ENCODE results near the gene OIP5.
"Not testable (repeated sequence)": the region's sequence is repeated elsewhere in the genome, so short reads cannot be mapped to it uniquely, and the experiment has no call there.

Gene OIP5

DNA sequence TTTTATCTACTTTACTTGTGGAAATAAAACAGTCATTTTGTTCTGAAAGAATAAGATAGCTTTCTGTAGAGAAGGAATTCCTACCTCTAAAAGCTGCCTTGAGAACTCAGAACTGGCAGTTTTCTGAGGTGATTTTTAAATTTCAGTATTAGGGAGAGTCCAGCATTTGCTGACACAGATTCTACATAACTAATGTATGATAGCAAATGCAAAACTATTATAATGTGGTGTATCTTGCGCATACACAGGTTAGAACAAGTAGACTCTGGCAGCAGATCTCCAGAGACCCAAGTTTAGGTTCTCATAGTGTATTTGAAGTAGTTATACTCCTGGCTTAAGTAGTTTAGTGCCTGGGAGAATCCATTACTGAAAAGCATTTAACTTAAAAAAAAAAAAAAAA lies 30.8 kb downstream of the OIP5 start:
- no peak for DNase-seq (ENCODE audit: low spot score)

DNA sequence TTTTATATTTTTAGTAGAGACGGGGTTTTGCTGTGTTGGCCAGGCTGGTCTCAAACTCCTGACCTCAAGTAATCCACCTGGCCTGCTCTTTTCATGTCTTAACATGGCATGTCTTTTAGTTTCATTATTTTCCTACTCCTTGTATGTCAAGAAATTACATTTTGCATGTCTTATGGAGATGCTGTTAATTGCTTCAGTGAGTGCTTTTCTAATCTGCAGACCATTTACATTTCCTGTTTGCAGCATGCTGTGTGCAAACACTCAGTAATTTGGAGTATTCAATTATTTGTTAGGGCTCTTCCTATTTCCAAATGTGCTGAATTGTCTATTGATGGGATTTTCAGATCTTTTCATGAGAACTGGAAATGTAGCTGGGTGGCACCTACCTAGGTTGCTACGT lies 31.3 kb downstream of the OIP5 start:
- not testable (repeated sequence) for DNase-seq (ENCODE audit: low spot score)

DNA sequence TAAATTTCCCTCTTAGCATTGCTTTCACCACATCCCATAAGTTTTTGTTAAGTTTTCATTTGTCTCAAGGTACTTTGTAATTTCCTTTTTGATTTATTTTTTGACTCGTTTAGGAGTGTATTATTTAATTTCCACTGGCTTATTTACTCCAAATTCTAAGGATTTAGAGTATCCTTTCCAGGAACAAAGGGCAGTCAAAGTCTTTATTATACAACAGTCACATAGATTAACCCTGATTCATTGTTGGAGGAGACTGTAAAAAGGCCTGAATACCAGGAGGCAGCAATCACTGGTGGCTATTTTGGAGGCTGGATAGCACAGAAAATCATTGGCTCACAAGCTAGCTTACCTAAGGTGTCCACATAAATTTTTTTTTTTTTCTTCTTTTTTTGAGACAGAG lies 39.9 kb downstream of the OIP5 start:
- no peak for DNase-seq (ENCODE audit: low spot score)

DNA sequence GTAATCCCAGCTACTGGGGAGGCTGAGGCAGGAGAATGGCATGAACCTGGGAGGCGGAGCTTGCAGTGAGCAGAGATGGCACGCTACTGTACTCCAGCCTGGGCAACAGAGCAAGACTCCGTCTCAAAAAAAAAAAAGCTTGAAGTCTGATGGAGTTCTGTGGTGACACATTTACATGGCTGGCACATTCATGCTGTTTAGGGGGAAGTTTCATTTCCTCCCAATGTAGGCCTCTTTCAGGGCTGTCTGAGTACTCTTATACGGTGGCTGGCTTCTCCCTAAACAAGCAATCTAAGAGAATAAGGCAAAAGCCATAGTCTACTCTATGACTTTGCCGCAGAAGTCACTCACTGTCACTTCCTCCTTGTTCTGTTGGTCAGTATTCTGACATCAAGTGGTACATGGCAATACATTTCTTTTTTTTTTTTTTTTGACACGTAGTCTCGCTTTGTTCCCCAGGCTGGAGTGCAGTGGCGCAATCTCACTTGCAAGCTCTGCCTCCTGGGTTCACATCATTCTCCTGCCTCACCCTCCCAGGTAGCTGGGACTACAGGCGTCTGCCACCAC lies 41.2 kb downstream of the OIP5 start:
- no peak for DNase-seq (ENCODE audit: low spot score)

DNA sequence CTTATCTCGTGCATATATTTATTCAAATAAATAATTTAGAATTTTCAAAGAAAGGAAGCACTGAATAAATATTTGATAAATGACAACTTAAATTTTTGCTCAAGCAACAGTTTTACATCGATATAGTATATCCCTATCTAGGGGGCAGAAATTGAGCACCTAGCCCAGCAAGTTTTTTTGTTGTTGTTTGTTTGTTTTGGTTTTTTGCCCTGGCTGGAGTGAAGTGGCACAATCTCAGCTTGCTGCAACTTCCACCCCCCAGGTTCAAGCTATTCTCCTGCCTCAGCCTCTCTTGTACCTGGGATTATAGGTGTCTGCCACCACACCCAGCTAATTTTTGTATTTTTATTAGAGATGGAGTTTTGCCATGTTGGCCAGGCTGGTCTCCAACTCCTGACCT lies 42.4 kb downstream of the OIP5 start:
- no peak for DNase-seq (ENCODE audit: low spot score)

DNA sequence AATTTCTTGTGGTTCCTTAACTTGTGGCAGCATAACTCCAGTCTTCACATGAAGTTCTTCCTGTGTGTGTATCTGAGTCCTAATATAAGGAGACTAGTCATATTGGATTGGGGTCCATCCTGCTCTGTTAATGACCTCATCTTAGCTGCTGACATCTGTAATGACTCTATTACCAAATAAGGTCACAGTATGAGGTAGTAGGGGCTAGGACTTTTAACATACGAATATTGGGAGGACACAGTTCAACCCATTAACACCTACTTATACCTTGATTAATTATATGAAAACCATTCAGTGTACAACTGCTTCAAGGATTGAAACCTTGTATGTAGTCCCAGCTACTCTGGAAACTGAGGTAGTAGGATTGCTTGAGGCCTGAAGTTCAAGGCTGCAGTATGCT lies 43.9 kb downstream of the OIP5 start:
- DNase-seq (ENCODE audit: low spot score): no peak

DNA sequence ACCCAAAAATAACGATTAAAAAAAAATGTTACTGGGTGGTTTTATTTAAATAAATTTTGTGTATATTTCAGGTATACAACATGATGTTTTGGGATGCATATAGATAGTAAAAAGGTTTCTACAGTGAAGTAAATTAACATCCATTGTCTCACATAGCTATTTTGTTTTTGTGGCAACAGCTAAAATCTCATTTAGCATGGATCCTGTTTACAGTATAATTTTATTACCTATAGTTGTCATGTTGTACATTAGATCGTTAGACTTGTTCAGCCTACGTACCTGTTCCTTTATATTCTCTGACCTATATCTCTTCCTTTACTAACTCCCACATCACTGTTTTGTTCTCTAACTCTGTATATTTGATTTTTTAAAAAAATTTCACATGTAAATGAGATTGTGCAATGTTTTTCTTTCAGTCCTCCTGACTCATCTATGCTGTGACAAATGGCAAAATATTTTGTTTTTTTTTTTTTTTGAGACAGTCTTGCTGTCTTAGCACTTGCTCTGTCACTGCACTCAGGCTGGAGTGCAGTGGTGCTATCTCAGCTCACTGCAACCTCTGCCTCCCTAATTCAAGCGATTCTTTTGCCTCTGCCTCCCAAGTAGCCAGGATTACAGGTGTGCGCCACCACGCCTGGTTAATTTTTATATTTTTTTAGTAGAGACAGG lies 45.6 kb downstream of the OIP5 start:
- DNase-seq (ENCODE audit: low spot score): no peak

DNA sequence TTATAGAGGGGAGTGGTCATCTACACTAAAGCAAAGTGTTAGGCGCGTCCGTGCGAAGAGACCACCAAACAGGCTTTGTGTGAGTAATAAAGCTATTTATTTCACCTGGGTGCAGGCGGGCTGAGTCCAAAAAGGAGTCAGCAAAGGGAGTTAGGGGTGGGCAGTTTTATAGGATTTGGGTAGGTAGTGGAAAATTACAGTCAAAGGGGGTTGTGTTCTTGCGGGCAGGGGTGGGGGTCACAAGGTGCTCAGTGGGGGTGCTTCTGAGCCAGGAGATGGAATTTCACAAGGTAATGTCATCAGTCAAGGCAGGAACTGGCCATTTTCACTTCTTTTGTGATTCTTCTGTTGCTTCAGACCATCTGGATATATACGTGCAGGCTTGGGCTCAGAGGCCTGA lies 47.1 kb downstream of the OIP5 start:
- DNase-seq (ENCODE audit: low spot score): no peak

DNA sequence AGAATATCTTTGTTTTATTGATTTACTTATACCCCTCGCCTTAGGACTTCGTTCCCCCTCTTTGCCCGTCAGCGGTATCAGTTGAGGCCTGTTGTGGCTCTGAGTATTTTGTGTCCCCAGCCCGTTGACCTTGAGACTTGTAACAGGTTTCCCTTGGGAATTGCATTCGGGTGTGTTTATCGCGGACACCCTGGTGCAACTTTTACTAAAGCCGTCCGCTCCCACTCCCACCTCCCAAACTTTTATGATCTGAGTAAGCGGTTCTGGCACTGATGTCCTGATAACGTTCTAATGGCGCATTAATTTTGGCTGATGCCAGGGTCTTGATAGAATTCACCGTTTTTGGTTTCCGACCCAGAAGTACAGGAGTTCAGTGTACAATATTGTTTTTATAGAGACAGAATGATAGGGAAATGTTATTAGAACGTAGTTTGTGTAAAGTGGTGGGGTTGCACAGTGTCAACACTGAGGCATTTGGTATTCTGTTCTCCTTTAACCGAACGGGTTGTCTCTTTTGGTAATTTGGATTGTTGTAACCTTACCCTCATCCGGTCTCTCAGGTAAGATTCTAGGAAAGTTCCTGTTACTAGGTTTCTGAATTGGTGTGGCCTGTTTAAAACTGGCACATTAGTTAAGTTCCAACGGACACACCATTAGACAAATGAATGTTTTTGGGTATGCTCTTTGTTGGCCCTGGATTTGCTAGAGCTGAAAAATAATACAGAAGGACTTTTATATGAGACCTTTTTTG lies 47.8 kb downstream of the OIP5 start:
- peak; percentile 27 for DNase-seq (ENCODE audit: low spot score)

DNA sequence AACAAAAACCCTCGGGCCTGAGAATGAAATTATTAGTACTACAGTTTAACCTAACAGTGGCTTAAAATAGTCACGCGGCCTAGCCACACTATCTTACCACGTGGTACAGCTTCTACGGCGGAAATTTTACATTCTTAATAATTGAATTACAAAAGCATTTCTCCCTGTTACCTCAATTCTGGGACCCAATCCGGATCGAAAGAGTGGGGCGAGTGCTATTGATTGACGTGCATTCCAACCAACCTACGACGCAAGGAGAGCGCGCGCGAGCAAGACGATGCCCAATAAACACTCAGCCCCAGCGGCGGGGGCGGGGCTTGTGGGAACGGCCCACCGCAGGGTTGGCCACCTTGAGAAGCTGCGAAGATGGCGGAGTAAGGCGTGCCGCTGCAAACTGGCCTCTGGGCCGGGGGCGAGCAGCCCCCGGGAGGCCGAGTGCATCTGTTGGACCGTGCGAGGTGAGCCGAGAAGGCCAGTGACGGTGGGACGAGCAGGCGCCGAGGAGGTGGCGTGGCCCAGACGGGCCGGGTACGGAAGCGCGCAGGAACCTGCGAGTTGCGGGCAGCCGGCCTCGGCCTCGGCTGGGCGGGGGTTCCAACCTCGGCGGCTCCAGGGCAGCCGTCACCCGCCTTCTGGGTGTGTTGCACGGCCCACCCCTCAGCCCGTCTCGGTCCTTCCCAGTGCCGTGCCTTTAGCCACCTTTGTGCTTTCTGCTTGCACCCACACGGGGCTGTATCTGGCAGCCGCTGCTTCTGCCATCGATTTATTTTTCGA lies 48.6 kb downstream of the OIP5 start:
- peak; percentile 96 for DNase-seq (ENCODE audit: low spot score)

DNA sequence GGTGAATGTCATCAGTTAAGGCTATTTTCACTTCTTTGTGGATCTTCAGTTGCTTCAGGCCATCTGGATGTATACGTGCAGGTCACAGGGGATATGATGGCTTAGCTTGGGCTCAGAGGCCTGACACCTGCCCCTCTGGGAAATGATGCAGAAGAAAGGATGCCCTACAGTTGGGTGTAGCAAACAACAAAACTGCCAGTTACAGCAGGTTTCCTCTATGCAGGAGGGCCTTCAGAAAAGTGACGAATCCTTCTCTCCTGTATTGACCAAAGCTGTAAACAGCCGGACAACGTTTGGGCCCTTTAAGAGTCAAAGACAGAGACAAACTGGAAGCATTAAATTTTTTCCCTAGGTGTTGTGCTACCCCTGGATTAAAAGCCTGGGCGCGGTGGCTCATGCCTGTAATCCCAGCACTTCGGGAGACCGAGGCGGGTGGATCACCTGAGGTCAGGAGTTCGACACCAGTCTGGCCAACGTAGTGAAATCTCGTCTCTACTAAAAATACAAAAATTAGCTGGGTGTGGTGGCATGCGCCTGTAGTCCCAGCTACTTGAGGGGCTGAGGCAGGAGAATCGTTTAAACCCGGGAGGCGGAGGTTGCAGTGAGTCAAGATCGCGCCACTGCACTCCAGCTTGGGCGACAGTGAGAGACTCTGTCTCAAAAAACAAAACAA lies 49.3 kb downstream of the OIP5 start:
- DNase-seq (ENCODE audit: low spot score): not testable (repeated sequence)

DNA sequence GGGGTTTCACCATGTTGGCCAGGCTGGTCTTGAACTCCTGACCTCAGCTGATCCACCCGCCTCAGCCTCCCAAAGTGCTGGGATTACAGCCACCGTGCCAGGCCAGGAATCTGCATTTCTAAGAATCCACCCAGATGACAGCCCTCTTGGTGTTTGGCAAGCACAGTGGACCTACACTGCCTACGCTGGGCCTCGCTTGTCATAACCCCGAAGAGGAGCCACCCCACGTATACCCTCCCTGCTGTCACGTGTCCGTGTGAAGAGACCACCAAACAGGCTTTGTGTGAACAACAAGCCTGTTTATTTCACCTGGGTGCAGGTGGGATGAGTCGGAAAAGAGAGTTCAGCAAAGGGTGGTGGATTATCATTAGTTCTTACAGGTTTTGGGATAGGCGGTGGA lies 50.0 kb downstream of the OIP5 start:
- DNase-seq (ENCODE audit: low spot score): not testable (repeated sequence)

DNA sequence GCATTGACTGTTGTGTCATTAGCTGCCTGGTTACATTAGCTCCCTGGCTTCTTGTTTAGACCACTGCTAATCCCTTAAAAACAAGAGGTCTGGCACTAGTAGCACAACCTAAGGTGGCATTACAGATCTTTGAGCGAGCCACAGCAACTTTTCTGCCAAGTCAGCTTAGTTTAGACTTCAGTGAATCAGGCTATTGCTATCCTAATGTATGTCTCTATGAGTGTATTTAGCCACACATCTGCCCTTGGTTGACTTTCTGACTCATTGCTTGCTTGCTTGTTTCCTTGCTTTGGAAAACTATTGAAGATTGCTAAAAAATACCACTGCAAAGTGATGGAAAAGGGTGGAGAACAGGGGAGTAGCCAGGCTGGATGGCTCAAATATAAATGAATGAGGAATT lies 51.2 kb downstream of the OIP5 start:
- DNase-seq (ENCODE audit: low spot score): peak; percentile 11

DNA sequence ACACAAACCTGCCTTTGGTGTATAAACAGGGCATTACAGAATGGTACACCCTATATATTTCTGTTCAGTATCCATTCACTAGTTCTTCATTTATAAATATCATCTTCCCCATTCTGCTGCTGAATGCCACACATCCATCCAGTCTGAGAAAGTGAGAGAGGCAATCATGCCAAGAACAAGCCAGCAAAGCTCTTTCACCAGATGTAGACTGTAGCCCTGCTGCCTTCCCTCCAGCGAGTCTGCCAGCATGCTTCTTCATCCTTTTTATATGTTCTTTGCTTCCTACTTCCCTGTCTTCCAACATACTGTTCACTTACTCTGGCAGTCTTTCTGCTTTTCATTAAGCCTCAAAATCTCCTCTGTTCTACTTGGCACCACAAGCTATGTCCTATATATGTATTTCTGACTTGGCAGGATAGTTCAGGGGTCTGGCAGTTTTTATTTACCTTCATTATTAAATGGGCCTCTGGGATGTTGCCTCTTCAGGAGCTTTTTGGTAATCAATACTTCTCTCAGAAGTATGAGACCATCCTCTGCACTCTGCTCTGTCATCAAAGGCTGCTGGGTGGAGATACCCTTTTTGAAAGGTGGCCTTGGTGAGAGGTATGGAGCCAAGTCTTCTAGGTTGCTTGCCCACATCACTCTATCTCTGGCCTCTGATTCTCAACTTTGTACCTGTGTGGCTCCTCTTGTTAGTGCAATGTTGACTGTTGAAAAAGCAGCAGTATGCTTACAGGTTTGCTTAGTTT lies 52.7 kb downstream of the OIP5 start:
- DNase-seq (ENCODE audit: low spot score): no peak

DNA sequence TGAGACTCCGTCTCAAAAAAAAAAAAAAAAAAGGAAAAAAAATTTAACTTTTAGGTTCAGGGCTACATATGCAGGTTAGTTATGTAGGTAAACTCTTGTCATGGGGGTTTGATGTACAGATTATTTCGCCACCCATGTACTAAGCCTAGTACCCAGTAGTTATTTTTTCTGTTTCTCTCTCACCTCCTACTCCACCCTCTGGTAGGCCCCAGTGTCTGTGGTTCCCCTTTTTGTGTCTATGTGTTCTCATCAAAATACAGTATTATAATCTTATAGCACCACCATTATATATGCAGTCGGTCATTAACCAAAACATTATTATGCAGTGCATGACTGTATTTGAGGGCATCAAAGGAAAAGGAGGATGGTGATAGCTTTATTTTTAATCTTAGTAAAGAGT lies 54.1 kb downstream of the OIP5 start:
- DNase-seq (ENCODE audit: low spot score): no peak

DNA sequence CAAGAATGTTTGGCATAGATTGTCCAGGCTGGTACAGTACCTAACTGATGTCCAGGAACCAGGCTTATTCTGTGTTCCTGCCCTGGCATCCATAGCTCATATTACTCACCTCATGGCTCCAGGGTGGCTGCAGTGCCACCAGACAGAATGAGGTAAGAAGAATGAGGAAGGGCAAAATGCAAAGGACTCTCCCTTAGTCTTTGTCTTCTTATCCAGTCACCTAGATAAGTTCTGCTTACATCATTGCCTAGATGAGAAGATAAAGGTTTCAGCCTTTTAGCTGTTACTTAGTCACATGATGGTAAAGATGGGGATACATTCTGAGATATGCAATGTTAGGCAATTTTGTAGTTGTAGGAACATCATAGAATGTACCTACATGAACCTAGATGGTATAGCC lies 55.6 kb downstream of the OIP5 start:
- no peak for DNase-seq (ENCODE audit: low spot score)

DNA sequence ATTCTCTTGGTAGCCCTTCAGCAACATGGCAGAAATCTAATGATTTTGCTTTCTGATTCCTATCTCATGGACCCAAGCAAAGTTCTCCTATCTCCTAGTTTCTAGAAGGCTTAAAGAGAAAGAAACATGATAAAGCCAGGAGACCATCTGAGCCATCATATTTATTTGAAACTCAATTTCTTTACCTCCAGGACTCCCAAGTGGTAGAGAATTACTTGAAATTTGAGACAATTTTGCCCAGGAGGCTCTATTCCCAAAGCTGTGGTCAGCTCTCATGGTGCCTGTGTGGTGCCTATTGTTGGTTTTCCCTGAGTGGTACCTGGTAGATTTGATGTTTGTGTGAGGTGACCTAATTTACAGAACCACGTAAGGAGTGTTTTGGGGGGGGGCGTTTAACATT lies 62.5 kb downstream of the OIP5 start:
- DNase-seq (ENCODE audit: low spot score): no peak

DNA sequence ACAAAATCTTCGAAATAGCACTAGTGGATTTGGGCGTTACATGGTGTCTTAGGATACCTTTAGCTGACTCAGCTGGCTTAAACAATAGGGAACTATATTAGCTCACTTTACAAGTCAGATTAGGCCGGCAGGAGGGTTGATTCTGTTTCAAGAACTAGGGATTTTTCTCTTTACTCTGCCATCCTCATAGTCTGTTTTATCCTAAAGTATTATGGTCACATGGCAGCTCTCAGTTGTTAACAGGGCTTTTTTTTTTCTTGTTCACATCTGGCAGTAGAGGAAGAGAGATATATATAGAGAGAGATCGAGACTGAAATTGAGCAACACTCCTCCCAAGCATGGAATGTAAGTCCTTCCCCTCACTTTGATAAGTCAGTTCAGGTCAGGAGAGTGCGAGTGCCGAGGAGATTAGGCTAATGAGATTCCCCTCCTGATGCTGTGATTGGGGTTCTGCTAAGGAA lies 68.5 kb downstream of the OIP5 start:
- no peak for DNase-seq (ENCODE audit: low spot score)

DNA sequence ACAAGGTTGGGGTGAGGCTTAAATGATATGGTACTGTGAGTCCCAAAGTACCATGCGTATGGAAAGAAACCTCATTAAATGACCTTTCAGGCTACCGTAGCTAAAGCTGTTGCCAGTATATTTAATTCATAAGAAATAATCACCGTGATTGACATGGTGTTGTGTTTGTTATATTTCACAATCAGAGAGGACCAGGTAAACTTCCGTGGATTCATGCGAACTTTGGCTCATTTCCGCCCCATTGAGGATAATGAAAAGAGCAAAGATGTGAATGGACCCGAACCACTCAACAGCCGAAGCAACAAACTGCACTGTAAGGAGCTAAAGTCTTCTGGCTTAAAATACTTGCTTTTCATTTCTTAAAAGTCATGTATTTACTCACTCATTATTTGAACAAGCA lies 69.8 kb downstream of the OIP5 start:
- no peak for DNase-seq (ENCODE audit: low spot score)

DNA sequence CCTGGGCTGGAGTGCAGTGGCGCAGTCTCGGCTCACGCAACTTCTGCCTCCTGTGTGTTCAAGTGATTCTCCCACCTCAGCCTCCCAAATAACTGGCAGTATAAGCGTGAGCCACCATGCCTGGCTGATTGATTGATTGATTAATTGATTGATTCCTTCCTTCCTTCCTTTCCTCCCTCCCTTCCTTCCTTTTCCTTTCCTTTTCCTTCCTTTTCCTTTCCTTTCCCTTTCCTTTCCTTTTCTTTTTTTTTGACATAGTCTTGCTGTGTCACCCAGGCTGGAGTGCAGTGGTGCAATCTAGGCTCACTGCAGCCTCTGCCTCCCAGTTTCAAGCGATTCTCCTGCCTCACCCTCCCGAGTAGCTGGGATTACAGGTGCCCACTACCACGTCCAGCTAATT lies 71.5 kb downstream of the OIP5 start:
- DNase-seq (ENCODE audit: low spot score): not testable (repeated sequence)

DNA sequence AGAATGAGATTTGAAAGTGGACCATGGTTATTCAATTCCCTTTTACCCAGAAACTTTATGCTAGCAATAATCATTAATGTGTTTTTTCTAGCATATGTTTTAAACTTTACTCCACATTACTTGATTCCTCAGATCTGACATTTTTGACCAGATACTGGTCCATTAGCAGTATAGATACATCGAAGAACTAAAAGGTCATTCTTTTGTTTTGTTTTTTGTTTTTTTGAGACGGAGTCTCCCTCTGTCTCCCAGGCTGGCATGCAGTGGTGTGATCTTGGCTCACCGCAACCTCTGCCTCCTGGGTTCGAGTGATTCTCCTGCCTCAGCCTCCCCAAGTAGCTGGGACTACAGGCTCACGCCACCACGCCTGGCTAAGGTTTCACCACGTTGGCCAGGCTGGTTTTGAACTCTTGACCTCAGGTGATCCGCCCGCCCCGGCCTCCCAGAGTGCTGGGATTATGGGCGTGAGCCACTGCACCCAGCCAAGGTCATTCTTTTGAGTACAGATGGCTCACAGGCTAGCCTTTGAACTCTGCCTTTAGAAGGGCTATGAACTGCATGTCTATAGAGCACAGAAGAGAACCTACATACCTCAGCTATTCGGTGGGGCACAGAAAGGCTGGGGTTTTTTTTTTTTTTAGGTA lies 72.7 kb downstream of the OIP5 start:
- no peak for DNase-seq (ENCODE audit: low spot score)

All from SW480 (cell line).